Measurements from ENCODE around the gene GLI2.

GLI2 gene

DNA sequence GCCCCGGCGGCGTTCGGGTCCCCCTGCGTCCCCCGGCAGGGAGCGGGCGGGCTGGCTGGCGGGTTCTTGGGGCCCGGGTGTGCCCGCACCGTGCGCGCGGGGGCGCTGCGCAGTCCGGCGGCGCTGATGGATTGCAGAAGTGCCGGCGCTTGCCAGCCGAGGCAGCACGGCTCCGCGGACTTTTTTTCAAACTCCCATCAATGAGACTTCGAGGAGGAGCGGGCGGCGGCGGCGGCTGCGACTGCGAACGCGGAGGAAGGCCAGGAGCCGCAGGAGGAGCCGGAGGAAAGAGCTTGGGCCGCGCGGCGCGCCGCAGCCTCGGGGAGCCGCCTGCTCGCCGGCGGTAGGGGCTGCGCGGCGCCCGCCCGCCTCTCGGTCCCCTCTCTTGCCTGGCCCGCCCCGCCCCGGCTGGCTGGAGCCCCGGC, at the start of gene GLI2:
TSS of gene GLI2 (plus strand) at position 123 of the 425 bp plus-strand sequence. CDS start 61,453 bp downstream, outside the sequence.
- DNase-seq (ENCODE audit: low read depth in 2 of 2): no peak

DNA sequence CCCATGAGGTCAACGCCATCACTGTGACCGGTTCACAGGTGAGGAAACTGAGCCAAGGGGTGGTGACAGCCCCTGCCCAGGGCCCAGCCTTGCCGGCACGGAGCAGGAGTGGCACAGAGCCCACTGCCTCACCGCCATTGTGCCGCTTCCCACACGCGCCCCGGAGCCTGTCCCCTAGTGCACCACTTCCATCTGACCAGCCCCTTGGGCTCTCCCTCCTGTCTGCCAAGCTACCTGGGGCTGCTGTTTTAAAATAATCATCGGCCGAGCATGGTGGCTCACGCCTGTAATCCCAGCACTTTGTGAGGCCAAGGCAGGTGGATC, 49.7 kb upstream of the GLI2 start:
- no peak for DNase-seq (ENCODE audit: low read depth in 2 of 2)

DNA sequence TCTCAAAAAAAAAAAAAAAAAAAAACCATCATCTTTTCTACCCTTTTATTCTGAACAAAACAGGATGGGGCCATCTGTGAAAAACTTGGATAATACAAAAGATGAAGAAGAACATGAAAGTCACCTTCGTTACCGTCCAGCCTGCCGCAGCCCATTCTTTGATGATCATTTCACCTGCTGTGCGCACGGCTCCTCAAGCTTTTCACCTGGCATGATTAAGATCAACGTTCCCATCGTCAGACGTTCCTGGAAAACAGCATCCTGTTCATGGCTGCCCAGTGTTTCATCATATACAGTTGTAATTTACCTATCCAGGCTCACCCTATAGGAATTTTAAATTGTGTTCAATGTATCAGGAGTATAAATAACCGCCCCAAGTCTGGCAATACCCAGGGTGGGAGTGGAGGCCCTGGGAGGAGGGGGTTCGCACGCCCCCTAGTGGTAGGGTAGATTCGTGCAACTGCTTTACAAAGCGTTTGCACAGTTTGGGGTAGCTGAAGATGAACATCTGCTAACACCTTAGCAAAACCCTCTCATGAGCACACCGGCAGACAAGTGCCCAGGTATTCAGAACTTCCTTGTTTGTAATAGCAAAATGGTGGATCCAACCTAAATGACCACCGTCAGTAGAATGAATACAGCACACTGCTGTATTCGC, 49.0 kb upstream of the GLI2 start:
- no peak for DNase-seq (ENCODE audit: low read depth in 2 of 2)

DNA sequence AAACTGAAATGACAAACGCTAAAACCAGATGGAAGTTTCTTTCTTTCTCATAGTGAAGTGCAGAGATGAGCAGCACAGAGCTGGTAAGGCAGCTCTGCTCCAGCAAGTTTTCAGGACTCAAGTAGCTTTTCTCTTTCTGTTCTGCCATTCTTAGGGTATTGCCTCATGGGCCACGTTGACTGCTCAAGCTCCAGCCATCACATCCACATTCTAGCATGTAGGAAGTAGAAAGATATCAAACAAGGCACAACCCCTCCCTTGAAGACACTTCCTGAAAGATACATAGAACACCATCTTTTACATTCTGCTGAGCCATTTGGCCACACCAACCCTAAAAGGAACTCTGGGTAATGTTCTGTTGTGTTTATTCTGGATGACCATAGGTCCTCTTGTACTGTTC, 48.5 kb upstream of the GLI2 start:
- DNase-seq (ENCODE audit: low read depth in 2 of 2): no peak

DNA sequence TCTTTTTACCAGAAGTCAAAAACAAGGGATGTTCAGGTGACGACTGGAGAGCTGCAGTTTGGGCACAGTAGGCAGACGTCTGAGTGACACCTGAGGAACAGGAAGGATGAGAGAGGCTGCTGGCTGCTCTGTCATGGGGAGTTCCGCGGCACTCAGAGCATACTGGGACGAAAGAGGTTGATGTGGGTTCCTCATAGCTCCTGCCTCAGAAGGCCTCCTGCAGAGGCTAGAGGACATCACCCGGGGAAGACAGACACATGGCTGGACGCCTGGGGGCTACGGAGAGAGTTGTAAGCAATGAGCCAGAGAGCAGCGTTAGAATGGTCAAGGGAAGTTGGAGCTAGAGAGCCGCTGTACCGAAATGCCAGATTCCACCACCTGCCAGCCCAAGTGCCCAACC, 45.1 kb upstream of the GLI2 start:
- DNase-seq (ENCODE audit: low read depth in 2 of 2): no peak

DNA sequence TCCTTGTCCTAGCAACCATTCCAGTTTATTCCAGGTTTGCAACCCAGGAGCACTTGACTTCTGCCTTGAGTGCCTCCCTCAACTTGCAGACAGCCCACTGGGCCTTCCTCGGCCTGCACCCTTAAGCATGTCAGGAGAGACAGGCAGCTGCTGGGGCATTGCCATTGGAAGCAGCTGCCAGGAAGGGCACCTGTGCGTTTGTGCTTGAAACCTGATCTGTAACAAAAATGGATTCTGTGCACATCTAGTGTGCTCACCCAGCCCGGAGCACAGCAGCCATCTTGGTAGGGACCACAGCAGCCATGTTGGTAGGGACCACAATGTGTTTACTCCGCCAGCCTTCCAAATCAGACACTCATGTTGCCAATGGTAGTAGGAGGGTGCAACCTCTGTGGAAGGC, 44.3 kb upstream of the GLI2 start:
- DNase-seq (ENCODE audit: low read depth in 2 of 2): no peak

DNA sequence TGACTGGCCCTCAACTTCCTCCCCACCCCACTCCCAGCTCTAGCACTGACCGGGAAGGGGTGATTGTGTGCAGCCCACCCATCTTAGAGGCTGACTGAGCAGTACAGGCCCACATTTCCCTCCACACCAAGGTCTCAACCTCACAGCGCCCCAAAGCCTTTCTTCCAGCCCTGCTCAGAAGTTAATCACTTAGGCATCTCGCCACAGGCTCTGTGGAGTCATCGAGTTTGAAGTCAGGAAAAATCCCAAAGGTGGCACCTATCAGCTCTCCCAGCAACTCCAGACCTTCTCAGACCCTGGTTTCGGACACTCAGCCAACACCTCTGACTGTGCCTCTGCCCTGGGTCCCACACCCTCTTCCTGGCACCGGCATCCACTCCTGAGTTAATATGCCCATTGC, 43.0 kb upstream of the GLI2 start:
- DNase-seq (ENCODE audit: low read depth in 2 of 2): no peak

DNA sequence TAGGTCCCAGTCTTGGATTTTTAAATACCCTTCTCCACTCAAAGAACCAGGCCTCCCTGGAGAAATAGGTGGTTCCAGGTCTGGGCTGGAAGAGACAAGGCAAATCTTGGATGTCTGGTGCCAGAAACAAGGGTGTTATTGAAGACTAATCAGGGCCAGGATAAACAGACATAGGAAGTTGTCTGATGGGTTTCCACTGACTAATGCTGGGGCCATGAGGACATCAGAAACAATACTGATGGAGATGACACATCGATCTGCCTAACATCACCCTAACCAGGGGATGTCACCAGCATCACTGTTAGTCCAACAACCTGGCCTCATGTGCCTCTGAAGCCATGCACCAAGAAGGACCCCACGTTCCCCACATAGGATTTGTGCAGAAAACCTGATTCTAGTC, 42.5 kb upstream of the GLI2 start:
- DNase-seq (ENCODE audit: low read depth in 2 of 2): no peak

DNA sequence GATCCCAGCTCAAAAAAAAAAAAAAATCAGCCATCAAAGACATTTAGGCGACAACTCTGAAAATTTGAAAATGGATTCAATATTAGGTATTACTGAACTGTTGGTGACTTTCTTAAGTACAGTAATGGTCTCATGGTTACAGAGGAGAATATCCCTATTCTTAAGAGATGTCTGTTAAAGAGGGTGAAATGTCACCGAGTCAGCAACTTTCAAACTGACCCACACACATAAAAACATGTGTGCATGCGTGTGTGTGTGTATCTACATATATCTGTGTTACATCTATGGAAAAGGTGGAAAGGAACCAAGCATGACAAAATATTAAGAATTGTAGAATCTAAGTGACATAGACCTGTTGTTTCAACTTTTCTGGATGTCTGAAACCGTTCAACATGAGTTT, 41.6 kb upstream of the GLI2 start:
- DNase-seq (ENCODE audit: low read depth in 2 of 2): no peak

DNA sequence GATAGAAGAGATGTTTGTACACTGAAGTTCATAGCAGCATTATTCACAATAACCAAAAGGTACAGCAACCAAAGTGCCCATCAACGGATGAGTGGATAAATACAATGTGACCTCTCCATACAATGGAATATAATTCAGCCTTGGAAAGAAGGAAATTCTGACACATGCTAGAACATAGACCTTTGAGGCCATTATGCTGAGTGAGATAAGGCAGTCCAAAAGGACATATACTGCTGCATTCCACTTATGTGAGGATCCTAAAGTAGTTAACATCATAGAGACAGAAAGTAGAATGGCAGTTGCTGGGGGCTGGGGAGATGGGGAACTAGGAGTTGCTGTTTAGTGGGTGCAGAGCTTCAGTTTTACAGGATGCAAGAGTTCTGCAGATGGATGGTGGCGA, 38.2 kb upstream of the GLI2 start:
- no peak for DNase-seq (ENCODE audit: low read depth in 2 of 2)

DNA sequence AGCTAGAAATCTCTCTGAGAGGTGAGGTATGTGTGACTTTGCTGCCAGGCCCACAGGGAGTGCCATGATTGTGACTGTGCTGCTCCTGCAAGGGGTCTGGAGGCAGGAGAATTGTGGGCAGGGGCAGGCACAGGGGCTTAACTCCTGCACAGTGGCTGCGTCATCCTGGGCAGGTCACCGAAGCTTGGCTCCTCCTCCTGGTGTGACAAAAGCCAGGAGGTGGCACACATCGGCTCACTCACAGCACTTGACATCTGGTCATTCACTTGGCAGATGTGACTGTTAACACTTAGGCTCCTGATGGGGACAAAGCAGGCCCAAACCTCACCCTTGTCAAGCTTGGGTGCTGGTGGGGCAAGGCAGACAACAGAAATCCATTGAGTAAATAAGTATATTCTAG, 36.4 kb upstream of the GLI2 start:
- no peak for DNase-seq (ENCODE audit: low read depth in 2 of 2)

DNA sequence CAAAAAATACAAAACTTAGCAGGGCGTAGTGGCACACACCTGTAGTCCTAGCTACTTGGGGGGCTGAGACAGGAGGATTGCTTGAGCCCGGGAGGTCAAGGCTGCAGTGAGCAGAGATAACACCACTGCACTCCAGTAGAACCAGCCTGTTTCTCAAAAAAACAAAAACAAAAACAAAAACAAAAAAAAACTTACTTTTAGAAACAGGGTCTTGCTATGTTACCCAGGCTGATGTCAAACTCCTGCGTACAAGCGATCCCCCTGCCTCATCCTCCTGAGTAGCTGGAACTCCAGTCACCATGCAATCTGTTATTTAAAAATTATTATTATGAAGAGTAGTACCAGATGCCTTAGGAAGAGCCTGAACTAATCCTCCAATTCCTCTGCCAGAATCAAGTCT, 35.0 kb upstream of the GLI2 start:
- no peak for DNase-seq (ENCODE audit: low read depth in 2 of 2)

DNA sequence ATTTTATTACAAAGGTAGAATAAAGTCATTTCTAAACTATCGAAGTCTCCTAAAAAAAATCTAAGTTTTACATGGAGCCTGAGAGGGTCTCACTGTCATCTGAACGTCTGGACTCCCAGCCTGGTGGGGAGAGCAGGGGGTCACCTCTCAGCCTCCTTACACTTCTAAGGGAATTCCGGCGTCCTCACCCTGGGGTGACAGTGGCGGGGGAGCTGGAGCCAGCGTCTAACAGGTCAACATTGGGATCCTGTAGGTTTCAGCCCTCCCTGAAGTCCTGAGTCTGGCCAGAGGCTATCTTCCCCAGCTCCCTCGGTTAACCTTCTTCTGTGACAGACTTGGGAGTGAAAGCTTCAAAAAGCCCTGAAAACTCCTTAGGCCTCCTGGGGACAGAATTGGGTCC, 34.6 kb upstream of the GLI2 start:
- no peak for DNase-seq (ENCODE audit: low read depth in 2 of 2)

DNA sequence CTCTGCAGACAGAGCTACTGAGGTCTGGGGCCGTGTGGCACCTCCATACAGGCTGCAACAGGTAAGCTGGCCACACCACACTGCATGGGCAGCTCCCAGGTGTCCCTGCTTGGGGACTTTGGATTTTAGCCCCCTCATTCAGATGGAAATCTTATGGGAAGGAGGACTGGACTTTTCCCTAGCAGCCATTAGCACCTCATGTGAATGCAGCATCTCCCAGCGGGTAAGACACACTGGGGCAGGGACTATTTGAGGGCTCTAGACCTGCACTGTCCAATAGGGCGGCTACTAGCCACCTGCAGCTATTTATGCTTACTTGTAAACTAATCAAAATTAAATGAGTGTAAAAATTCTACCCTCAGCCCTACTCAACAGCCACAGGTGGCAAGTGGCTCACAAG, 34.2 kb upstream of the GLI2 start:
- DNase-seq (ENCODE audit: low read depth in 2 of 2): no peak

DNA sequence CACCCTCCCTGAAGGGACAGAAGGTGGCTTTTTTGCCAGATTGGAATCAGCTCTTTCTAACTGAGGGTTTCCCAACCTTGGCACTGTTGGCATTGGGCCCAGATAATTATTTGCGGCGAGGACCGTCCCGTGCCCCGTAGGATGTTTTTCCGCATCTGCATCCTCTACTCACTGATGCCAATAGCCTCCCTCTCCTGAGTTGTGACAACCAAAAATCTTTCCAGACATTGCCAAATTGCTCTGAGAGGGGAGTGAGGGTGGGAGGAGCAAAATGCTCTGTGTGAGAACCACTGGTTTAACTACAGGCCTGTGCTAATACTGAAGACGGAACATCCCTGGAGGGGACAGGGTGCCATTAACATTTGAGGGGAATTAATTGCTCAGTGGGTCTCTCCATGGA, 33.6 kb upstream of the GLI2 start:
- DNase-seq (ENCODE audit: low read depth in 2 of 2): no peak

DNA sequence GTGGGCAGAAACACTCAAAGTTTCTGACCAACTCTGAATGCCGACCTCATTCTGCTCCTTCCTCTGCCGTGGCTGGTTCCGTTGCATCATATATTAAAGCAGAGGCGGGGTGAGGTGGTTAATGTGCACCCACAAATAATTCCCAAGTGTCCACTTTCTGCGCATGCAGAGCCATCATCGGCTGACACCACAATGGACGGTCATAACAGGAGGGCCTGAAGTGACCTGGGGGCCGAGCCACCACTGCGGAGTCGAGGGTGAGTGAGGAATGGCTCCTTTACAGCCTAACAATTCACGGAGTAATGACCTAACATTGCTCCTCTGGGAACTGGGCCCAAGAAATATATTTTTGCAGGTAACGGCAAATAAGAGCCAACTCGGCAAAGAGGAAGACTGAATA, 32.9 kb upstream of the GLI2 start:
- DNase-seq (ENCODE audit: low read depth in 2 of 2): no peak

DNA sequence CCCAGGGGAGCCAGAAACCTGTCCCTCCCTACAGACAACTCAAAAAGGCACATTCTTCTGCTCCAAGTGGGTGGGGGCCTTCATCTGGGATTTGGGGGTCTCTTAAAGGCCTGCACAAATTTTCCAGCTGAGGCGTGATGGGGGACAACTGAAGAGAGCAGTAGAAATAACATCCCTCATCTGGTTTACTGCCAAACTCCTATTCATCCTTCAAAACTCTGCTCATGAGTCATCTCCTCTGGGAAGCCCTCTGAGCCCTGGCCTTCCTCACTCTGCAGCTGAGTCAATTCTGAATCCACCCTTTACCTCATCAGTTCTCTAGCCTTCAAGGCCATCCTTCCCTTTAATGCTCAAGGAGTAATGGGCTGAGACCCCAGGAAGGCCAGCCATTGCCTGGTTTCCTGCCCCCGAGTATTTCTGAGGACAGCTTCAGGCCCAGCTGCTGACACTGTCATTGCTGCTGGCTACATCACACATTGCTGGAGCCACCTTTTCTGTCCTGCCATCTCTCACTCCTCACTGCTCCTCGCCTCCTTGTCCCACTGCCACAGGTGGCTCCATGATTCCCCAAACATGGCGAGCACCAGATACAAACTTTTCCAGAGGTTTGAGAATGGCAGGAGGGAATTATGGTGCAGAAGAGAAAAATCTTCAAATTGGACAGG, 32.2 kb upstream of the GLI2 start:
- no peak for DNase-seq (ENCODE audit: low read depth in 2 of 2)

DNA sequence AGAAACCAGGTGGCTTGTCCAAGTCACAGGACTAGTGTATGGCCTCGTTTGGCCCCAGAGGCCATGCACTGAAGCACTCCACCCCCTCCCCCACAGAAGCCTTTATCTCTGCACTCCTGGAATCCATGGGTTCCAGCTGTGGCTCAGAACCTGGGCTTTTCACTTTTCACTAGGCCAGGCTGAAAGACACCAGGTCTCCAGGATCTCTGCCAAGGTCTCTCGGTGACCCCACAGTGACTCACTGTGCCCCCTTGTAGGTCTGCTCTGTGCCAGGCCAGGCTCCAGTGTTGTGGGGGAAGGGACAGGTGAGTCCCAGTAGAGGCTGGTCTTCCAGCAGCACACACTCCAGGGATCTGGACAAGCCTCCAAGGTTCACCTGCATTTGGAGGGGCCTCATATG, 31.0 kb upstream of the GLI2 start:
- no peak for DNase-seq (ENCODE audit: low read depth in 2 of 2)

DNA sequence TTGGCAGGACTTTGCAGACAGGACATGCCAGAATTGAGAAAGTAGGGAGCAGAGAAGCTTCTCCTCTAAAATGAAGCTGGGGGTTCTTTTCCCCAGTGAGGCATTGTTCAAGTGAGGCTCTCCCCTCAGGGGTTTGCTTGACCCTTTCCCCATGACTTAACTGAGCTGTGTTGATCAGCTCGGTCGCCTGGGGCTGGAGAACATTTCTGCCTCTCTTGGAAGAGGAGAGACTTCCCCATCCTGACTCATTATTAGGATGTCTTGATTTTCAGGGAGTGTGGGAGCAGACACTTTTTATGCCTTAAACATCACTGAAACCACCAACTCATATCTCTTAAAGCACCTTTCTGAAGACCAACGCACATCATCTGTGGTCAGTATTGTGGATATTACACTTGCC, 27.9 kb upstream of the GLI2 start:
- DNase-seq (ENCODE audit: low read depth in 2 of 2): no peak

DNA sequence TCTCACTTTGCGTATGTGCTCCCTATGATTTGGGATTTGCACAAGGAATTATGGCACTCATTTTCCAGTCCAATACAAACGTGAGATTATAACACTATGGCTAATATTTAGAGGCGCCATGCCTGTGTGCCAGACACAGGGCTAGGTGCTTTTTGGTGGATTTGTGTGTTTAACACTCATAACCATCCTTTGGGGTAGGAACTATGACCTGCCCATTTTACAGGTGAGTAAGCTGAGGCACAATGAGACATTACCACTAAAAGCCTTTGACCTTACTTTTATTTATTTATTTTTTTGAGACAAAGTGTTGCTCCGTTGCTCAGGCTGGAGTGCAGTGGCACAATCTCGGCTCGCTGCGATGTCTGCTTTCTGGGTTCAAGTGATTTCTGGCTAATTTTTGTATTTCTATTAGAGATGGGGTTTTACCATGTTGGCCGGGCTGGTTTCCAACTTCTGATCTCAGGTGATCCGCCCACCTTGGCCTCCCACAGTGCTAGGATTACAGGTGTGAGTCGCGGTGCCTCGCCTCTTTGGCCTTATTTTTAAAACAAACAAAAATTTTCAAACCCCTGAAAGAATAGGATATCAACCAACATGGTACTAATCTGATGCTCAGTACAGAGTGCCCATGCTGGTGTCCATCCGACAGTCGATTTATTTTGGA, 26.6 kb upstream of the GLI2 start:
- no peak for DNase-seq (ENCODE audit: low read depth in 2 of 2)

DNA sequence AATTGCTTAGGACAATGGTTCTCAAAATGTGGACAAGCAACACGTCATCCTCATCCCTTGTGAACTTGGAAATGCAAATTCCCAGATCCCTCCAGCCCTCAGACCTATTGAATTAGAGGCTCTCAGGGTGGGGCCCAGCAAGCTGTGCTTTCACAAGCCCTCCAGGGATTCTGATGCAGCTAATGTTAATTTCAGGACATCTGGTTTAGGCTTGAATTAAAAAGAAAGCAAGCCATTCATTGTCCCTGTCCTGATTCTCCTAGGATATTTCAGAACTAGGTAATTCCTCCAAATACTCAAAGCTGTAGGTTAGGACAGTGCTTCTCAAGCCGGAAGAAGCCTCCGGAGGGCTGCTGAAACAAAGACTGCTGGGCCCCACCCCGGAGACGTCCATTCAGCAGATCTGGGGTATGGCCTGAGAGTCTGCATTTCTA, 26.0 kb upstream of the GLI2 start:
- DNase-seq (ENCODE audit: low read depth in 2 of 2): no peak

DNA sequence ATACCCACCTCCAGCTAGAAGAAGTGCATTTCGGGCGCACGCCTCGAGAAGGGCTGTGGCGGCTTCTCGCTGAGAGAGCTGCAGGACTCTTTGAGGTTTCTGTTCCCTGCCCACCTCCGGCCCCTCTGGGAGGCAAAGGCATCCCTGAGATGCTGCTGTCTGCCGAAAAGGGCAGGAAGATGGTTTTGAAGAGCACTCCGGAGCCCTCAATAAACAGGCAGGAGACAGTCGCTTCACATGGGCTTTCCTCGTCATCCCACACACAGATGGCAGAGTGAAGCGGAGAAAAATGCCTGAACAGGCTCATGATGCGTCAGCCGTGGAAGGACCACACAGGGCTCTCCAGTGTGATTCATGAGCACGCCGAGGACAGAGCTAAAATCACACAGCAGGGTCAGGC, 25.4 kb upstream of the GLI2 start:
- DNase-seq (ENCODE audit: low read depth in 2 of 2): no peak

DNA sequence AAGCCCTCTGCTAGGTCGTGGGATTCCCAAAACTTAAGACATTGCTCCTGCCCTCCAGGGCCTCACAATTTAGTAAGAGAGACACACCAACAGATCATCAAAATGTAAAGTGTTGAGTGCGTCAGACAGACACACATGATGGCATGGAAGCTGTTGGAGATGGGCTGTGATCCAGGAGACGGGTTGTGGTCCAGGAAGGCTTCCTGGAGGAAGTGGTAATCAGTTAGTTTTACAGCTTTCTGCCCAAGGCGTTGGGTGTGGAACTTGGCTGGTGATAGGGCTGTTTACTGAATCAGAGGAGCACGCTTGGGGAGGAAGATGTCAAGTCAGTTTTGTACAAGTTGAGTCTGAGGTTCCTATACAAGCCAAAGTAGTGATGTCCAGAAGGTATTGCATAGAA, 24.0 kb upstream of the GLI2 start:
- no peak for DNase-seq (ENCODE audit: low read depth in 2 of 2)
